ENCODE data around the gene ADRB1.
A peak's percentile ranks its signal among the peaks of the same experiment; 100 is the strongest.

The ADRB1 gene

GRCh38 chr10:114026189-114027040 is 17.3 kb upstream of the ADRB1 start:
- no peak for DNase-seq

GRCh38 chr10:114027041-114027394 is 16.6 kb upstream of the ADRB1 start:
- DNase-seq, result no peak

- no peak for DNase-seq
These were observed 15.7 kb upstream of the ADRB1 start for GRCh38 chr10:114027951-114028350.

- DNase-seq, result no peak
These were observed 15.2 kb upstream of the ADRB1 start for GRCh38 chr10:114028425-114028824.

- DNase-seq, result no peak
These were observed 14.0 kb upstream of the ADRB1 start for GRCh38 chr10:114029655-114030054.

- DNase-seq, result no peak
These were observed 13.5 kb upstream of the ADRB1 start for GRCh38 chr10:114030140-114030539.

GRCh38 chr10:114031073-114031972 is 12.3 kb upstream of the ADRB1 start:
- no peak for DNase-seq

- DNase-seq, result no peak
These were observed 10.1 kb upstream of the ADRB1 start for GRCh38 chr10:114033566-114033965.

- no peak for DNase-seq
These were observed 8.6 kb upstream of the ADRB1 start for GRCh38 chr10:114034923-114035645.

GRCh38 chr10:114035791-114036190 is 7.9 kb upstream of the ADRB1 start:
- no peak for DNase-seq

GRCh38 chr10:114038819-114039218 is 4.8 kb upstream of the ADRB1 start:
- DNase-seq, result no peak

GRCh38 chr10:114041166-114041565 is 2.5 kb upstream of the ADRB1 start:
- no peak for DNase-seq

GRCh38 chr10:114042895-114043531 is 653 bp upstream of the ADRB1 start:
- peak; percentile 62 for DNase-seq

- peak; percentile 54 for DNase-seq
These were observed 825 bp downstream of the ADRB1 start for GRCh38 chr10:114044247-114045135.

GRCh38 chr10:114045136-114046086 is 1.7 kb downstream of the ADRB1 start:
- DNase-seq, result peak; percentile 57

- no peak for DNase-seq
These were observed 2.4 kb downstream of the ADRB1 start for GRCh38 chr10:114046087-114046458.

GRCh38 chr10:114048472-114048871 is 4.8 kb downstream of the ADRB1 start:
- no peak for DNase-seq

GRCh38 chr10:114051714-114052113 is 8.0 kb downstream of the ADRB1 start:
- no peak for DNase-seq

- DNase-seq, result no peak
These were observed 8.6 kb downstream of the ADRB1 start for GRCh38 chr10:114052255-114052654.

GRCh38 chr10:114053946-114054345 is 10.3 kb downstream of the ADRB1 start:
- DNase-seq, result no peak
